Lung (tissue), 12 donors: Measurements from ENCODE around the gene ARMC5. TPM values are rescaled to one million over a fixed set of nuclear protein-coding genes. Genes with fewer than 3 reads are reported as not detected.

Source experiments
- ATAC-seq: fragments of 200-7000 bp; cut with Tn5 transposase; one replicate; pipeline ENCODE4 v1.9.1; 2020; ENCODE audit warnings: moderate number of reproducible peaks; ENCODE audit not compliant: insufficient read depth, low FRiP score
- DNase-seq, 3 donors: peaks; one replicate each; pipeline ENCODE4 v3.0.0-alpha.2; 2013 to 2017
- H3K27ac ChIP-seq, 2 donors: one replicate each; pipeline ENCODE4 v1.5.1; 2013; ENCODE audit warnings: mild to moderate bottlenecking in 2 of 2, moderate library complexity in 2 of 2, control low read depth in 1 of 2, inconsistent platforms in 1 of 2, low read depth in 1 of 2, low read length in 1 of 2
- H3K27me3 ChIP-seq, 3 donors: one replicate each; pipeline ENCODE4 v1.5.1; 2013; ENCODE audit warnings: low read length in 2 of 3; ENCODE audit not compliant: control insufficient read depth in 3 of 3, insufficient read depth in 3 of 3
- H3K36me3 ChIP-seq, 4 donors: one replicate each; pipeline ENCODE4 v1.5.1; 2013; ENCODE audit warnings: low read length in 4 of 4, mild to moderate bottlenecking in 1 of 4, moderate library complexity in 1 of 4; ENCODE audit not compliant: control insufficient read depth in 4 of 4, insufficient read depth in 4 of 4
- H3K4me1 ChIP-seq, 5 donors: one replicate each; pipeline ENCODE4 v1.5.1; 2013; ENCODE audit warnings: low read length in 5 of 5, mild to moderate bottlenecking in 2 of 5, moderate library complexity in 1 of 5; ENCODE audit not compliant: control insufficient read depth in 5 of 5, insufficient read depth in 5 of 5
- H3K4me3 ChIP-seq: one replicate; pipeline ENCODE4 v1.5.1; 2013; ENCODE audit warnings: mild to moderate bottlenecking, control low read depth, moderate library complexity
- H3K9ac ChIP-seq, 2 donors: one replicate each; pipeline ENCODE4 v1.5.1; 2013; ENCODE audit warnings: low read length in 2 of 2, control low read depth in 1 of 2; ENCODE audit not compliant: insufficient read depth in 1 of 2
- H3K9me3 ChIP-seq, 4 donors: one replicate each; pipeline ENCODE4 v1.5.1; 2013; ENCODE audit warnings: low read length in 3 of 4, mild to moderate bottlenecking in 1 of 4, moderate library complexity in 1 of 4; ENCODE audit not compliant: control insufficient read depth in 4 of 4, insufficient read depth in 3 of 4
- CTCF ChIP-seq: IDR thresholded peaks from 2 replicates; pipeline ENCODE4 v1.5.1; 2012; ENCODE audit warnings: mild to moderate bottlenecking; ENCODE audit errors: control extremely low read depth, extremely low read depth
- WGBS, 2 donors: extraction: QIAGEN DNeasy Blood & Tissue Kit; methylation state at CpG; one replicate each; pipeline ENCODE4 v1.1.7; 2013; 5-methylcytosine and 5-hydroxymethylcytosine counted together
- polyA plus RNA-seq, 2 donors: library from polyadenylated mRNA; stranded (reverse); fragments of 200-250 nt; gene quantifications; one replicate each; pipeline ENCODE4 v1.2.1, GENCODE V29; 2013
- total RNA-seq, 2 donors: library from RNA; depleted of rRNA in 1 of 2; stranded (reverse); fragments of >200 nt in 1 of 2; gene quantifications; one replicate each; pipeline ENCODE4 v1.2.1, GENCODE V29; 2014 to 2021
- donor health status: control.
- donor health status: control.
- donor health status: Bipolar disorder and iron deficiency.
- donor health status: healthy.
- donor health status: DM: yes; HTN: yes; CAD: no.

ARMC5 gene
- total and polyA plus RNA-seq, 4 donors = 8.2 to 16.7 (median 12.3) TPM

GRCh38 chr16:31486045-31486444 is 26.7 kb downstream of the ARMC5 start:
- H3K4me3 ChIP-seq = no peak overlapping the region
- peaks cover 0 to 14% (median 6%) of the 10 kb centered on the region in 4 donors for H3K36me3 ChIP-seq
- H3K27me3 ChIP-seq = no peaks in the 10 kb centered on the region
- peaks cover 0 to 23% (median 11%) of the 10 kb centered on the region in 5 donors for H3K4me1 ChIP-seq
- DNase-seq = no peak
- no peak for TF ChIP-seq CTCF
- no peak overlapping the region for H3K27ac ChIP-seq
- H3K9ac ChIP-seq = no peak overlapping the region
- ATAC-seq = no peak
- 97 to 98% methylated on average over 5 of the region's 5 CpGs for WGBS, 2 donors
- no peaks in the 10 kb centered on the region for H3K9me3 ChIP-seq

- DNase-seq = peak in 1 of 3 donors; percentile 28
- Histone ChIP-seq H3K27ac (peak overlapping the region in 1 of 2 donors; percentile 14), H3K36me3 (peaks cover 4 to 18% (median 9%) of the 10 kb centered on the region in 4 donors), H3K9ac (peak overlapping the region in 1 of 2 donors; percentile 42), H3K27me3 (no peaks in the 10 kb centered on the region), H3K9me3 (no peaks in the 10 kb centered on the region), H3K4me3 (peak overlapping the region; percentile 17), H3K4me1 (peaks cover 0 to 23% (median 11%) of the 10 kb centered on the region in 5 donors)
- ATAC-seq = no peak
- 3 to 8% methylated on average over 48 of the region's 48 CpGs for WGBS, 2 donors
- no peak for TF ChIP-seq CTCF
Measured at GRCh38 chr16:31487071-31487719, 27.9 kb downstream of the ARMC5 start.

GRCh38 chr16:31487720-31488467 is 28.6 kb downstream of the ARMC5 start:
- WGBS, 2 donors = 1% methylated on average over 58 to 60 of the region's 60 CpGs
- peak overlapping the region in 1 of 2 donors; percentile 42 for H3K9ac ChIP-seq
- ATAC-seq = peak; percentile 71

More at GRCh38 chr16:31487720-31488467, 28.6 kb downstream of the ARMC5 start:
- peak overlapping the region; percentile 17 for H3K4me3 ChIP-seq
- no peaks in the 10 kb centered on the region for H3K27me3 ChIP-seq
- H3K36me3 ChIP-seq = peaks cover 5 to 22% (median 14%) of the 10 kb centered on the region in 4 donors
- H3K4me1 ChIP-seq = peaks cover 0 to 23% (median 11%) of the 10 kb centered on the region in 5 donors
- no peak for TF ChIP-seq CTCF
- no peak overlapping the region for H3K27ac ChIP-seq
- no peaks in the 10 kb centered on the region for H3K9me3 ChIP-seq
- DNase-seq = peak; percentile 64 to 78 (median 75)
